Adrenal gland (tissue), 5 donors: ENCODE measurements around the gene INO80D.
"Not testable (repeated sequence)": the region's sequence is repeated elsewhere in the genome, so short reads cannot be mapped to it uniquely, and the experiment has no call there.

ENCODE experiments used
- POLR2A ChIP-seq, 2 donors: fragments of 450-650 bp; IDR thresholded peaks; one replicate each; pipeline ENCODE4 v1.6.1; 2017; ENCODE audit warnings: antibody characterized with exemption in 2 of 2, mild to moderate bottlenecking in 2 of 2, moderate library complexity in 1 of 2
- TF ChIP-seq, protein P1 (sequence below), 6 experiments: fragments of 450-650 bp in 4 of 6; fragments of 200-600 bp in 2 of 6; sonication (generic) in 1 of 6; IDR thresholded peaks; 1 replicate in 5 of 6; 2 replicates in 1 of 6; pipeline versions ENCODE4 v1.5.1 to v1.8.0; 2016 to 2021; ENCODE audit warnings: antibody characterized with exemption in 6 of 6, mild to moderate bottlenecking in 2 of 6, moderate library complexity in 1 of 6
- donor health status: DM: no; HTN: no; CAD: no.

DNA sequence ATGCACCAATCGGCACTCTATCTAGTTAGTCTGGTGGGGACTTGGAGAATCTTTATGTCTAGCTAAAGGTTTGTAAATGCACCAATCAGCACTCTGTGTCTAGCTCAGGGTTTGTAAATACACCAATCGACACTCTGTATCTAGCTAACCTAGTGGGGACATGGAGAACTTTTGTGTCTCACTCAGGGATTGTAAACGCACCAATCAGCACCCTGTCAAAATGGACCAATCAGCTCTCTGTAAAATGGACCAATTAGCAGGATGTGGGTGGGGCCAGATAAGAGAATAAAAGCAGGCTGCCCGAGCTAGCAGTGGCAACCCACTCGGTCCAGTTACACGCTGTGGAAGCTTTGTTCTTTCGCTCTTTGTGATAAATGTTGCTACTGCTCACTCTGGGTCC, 108.3 kb downstream of the INO80D start:
- TF ChIP-seq, protein P1, sequence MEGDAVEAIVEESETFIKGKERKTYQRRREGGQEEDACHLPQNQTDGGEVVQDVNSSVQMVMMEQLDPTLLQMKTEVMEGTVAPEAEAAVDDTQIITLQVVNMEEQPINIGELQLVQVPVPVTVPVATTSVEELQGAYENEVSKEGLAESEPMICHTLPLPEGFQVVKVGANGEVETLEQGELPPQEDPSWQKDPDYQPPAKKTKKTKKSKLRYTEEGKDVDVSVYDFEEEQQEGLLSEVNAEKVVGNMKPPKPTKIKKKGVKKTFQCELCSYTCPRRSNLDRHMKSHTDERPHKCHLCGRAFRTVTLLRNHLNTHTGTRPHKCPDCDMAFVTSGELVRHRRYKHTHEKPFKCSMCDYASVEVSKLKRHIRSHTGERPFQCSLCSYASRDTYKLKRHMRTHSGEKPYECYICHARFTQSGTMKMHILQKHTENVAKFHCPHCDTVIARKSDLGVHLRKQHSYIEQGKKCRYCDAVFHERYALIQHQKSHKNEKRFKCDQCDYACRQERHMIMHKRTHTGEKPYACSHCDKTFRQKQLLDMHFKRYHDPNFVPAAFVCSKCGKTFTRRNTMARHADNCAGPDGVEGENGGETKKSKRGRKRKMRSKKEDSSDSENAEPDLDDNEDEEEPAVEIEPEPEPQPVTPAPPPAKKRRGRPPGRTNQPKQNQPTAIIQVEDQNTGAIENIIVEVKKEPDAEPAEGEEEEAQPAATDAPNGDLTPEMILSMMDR (IDR thresholded peaks at IDR 0.05), result not testable (repeated sequence)
- not testable (repeated sequence) for TF ChIP-seq POLR2A (IDR thresholded peaks at IDR 0.05)
